NCI-H526 (cell line): Measurements from ENCODE around the gene SOWAHA.

Experiments used
- DNase-seq, 2 experiments: peaks; one replicate each; lab custom pipeline; 2025; lab: John Stamatoyannopoulos, UW

SOWAHA gene

DNA sequence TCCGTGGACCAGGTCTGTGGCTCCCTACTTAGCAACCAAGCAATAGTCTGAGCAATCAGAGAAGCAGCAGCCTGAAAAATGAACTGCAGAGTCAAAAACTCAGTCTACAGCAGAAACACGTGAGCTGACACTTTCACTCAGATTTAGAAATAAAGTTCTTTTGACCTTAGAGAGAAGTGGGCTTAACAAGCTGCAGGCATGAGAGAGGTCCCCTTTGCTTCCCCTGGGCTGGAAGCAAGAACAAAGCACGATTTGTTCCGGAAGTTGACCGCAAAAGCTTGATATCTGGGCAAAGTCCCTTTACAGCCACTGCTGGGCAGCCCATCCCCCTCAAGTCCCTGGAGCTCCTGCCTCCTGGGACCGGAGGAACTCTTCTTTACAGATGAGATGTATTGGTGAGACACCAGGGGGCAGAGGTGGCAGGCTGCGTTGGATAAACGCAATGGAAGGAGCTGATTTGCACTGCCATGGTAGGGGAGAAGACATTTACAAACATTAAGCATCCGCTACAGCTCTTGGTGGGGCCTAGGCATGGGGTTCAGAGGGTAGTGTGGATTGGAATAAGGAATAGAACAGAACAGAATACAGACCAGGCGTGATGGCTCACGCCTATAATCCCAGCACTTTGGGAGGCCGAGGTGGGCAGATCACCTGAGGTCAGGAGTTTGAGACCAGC lies 5.8 kb upstream of the SOWAHA start:
- DNase-seq = peak; percentile 85 to 89

DNA sequence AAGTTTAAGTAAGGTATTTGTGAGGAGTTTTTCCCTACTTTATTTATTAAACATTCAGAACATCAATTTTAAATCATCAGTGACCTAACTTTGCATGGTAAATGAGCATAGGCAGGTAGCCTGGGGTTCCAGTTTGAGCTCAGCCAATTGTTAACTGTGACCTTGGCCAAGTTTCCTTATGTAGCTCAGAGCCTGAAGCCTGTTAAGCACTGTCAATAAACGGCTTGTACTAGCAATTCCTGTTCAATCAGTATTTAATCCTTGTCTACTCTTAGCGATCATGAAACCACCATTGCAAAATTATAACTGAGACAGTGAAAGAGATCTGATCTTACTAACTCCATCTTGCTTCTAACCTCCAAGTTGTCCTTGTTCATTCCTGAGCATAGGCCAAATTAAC lies 4.7 kb upstream of the SOWAHA start:
- peak in 1 of 2 experiments; percentile 22 for DNase-seq

DNA sequence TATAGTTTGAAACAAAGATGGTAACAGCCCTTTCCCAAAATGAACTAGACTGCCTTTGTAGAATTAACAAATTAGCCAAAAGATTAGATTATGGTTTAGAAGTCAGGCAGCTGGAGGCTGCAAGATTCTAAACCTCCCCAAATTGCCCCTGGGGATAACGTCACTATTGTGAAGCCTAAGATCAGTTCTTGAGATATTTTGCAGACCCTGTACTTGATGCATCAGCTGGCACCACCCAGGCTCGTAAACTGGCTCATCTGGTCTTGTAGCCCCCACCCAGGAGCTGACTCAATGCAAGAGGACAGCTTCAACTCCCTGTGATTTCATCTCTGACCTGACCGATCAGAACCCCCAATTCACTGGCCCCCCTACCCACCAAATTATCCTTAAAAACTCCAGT lies 4.2 kb upstream of the SOWAHA start:
- no peak for DNase-seq

DNA sequence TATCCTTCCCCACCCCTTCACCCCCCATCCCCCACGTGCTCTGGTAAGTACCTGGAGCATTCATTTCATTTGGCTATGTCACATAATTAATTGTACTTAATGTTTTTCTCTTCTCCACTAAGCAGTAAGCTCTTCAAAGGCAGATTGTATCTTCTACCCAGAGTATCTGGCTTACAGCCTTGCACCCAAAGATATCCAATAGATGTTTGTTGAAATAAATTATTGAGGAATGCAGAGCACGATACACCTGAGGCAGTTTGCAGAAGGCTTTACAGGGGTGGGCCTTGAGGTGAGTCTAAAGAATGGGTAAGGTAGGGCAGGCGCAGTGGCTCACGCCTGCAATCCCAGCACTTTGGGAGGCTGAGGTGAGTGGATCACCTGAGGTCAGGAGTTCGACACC lies 2.5 kb upstream of the SOWAHA start:
- DNase-seq = no peak

DNA sequence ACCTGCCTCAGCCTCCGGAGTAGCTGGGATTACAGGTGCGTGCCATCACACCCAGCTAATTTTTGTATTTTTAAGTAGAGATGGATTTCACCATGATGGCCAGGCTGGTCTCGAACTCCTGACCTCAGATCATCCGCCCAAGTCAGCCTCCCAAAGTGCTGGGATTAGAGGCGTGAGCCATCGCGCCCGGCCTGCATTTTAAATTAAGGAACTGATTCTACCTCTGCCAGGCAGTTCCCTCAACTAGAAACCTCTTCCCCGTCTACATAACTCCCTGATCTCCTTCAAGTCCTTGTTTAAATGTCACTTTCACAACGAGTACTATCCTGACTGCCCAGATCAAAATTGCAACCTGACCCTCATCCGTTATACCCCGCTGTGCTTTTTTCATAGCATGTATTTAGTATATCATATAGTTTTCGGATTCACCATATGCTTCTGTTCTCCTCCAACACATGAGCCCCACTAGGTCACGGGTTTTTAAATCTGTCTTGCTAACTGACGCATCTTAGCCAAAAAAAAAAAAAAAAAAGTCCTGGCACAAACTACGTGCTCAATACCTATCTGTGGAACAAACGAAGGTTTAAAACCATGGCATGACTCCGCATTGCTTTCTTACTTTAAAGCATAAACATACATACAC lies 858 bp upstream of the SOWAHA start:
- DNase-seq = no peak

DNA sequence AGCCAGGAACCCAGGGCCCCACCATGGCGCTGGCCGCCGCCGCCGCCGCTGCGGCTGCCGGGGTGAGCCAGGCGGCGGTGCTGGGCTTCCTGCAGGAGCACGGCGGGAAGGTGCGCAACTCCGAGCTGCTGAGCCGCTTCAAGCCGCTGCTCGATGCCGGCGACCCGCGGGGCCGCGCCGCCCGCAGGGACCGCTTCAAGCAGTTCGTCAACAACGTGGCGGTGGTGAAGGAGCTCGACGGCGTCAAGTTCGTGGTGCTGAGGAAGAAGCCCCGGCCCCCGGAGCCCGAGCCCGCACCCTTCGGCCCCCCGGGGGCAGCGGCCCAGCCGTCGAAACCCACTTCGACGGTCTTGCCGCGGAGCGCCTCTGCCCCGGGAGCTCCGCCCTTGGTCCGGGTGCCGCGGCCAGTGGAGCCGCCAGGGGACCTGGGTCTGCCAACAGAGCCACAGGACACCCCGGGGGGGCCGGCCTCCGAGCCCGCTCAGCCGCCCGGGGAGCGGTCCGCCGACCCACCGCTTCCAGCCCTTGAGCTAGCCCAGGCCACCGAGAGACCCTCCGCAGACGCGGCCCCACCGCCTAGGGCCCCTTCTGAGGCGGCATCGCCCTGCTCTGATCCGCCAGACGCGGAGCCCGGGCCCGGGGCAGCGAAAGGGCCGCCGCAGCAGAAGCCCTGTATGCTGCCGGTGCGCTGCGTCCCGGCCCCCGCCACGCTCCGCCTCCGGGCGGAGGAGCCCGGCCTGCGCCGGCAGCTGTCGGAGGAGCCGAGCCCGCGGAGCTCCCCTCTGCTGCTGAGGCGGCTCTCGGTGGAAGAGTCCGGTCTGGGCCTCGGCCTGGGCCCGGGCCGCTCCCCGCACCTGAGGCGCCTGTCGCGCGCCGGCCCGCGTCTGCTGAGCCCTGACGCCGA lies 749 bp downstream of the SOWAHA start:
- peak in 1 of 2 experiments; percentile 65 for DNase-seq

DNA sequence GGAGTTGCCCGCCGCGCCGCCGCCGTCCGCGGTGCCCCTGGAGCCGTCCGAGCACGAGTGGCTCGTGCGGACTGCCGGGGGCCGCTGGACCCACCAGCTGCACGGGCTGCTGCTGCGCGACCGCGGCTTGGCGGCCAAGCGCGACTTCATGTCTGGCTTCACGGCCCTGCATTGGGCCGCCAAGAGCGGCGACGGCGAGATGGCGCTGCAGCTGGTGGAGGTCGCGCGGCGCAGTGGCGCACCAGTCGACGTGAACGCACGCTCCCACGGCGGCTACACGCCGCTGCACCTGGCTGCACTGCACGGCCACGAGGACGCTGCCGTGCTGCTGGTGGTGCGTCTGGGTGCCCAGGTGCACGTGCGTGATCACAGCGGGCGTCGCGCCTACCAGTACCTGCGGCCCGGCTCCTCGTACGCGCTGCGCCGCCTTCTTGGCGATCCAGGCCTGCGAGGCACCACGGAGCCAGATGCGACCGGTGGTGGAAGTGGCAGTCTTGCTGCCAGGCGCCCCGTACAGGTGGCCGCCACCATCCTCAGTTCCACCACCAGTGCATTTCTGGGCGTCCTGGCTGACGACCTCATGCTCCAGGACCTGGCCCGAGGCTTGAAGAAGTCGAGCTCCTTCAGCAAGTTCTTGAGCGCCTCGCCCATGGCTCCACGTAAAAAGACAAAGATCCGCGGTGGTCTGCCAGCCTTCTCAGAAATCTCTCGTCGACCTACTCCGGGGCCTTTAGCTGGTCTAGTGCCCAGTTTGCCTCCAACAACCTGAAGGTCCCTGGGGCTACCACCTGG lies 1.6 kb downstream of the SOWAHA start:
- no peak for DNase-seq

DNA sequence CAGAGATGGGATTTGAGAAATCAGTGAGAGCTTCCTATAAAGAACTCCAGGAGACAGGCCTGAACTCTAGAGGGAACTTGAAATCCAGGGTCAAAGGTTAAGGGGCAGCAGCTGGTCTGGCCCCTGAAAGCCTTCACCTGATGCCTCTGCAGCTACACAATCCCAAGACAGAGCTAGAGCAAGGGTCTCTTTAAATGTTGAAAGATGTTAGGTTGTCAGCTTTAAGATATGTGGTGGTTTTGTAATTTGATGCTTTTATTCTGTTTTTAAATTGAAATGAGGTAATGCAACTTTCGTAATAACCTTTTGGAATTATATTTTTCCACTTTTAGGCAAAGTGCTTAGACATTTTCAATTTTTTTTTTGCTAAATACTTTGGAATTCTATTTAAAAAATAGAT lies 2.4 kb downstream of the SOWAHA start:
- no peak for DNase-seq

DNA sequence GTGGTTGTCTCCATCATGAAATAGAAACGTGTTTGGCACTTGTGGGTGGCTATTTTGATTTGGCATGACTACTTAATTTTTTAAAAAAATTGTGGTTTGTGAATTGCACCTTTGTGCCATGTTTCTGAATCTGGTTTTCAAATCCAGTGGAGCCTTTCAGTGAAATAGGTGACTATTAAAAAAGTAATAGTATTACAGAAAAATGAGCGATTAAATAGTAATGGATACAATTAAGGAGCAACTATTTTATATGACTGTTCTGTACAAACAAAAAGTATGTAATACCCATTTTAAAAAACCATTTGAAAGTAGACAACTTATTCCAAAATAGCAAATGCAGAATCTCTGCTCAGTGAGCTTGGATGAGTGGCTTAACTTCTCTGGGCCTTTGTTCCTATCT lies 3.0 kb downstream of the SOWAHA start:
- DNase-seq = no peak

DNA sequence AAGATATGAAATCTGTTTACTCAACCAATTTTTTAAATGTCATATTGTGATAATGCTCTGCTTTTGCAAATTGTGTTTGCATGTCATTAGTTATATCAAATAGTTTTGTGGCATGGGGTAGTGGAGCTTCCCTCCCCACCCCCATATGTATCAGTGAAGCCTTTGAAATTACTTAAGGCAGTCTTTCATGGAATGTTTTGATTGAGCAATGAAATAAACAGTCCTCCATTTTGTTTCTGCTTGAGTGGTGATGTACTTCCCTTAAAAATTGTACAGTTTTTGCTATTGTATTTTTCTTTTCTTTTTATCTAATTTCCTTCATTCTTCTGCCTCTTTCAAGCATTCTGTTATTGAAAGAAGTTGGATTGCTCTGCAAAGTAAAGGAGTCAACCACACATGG lies 3.5 kb downstream of the SOWAHA start:
- DNase-seq = no peak

DNA sequence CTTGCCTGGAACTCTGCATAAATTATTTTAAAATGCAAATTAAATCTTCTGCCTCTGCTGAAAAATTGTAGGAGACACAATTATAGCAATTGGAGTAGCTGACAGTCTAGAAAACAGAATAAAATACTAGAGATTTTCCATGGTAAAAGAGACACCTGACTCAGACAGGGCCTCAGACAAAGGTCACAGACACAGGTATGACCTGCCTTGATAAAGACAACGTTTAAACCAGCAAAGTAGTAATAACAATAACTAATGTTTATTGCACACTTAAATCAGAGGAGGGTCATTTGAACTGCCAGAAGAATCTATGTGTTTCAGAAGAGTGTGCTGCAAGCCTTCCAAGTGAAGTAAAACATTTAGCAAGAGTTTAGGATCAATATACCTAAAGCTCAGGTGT lies 3.9 kb downstream of the SOWAHA start:
- no peak for DNase-seq

DNA sequence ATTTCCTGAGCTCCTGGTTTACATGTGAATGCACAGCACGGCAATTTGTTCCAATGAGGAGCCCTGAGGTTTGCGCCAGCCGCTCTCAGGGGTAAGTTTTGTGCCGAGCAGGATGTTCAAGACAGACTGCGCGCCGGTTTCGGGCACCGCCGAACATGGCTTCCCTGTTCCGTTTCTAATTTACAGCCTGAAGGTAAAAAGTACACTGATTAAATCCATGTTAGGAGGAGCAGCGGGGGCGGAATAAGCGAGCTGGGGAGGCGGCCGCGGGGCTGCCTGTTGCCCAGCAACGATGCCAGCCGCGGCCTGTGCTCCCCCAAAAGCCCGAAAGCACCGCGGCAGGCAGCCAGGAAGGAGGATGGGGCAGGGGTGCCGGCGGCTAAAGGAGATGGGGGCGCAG lies 6.4 kb downstream of the SOWAHA start:
- no peak for DNase-seq

DNA sequence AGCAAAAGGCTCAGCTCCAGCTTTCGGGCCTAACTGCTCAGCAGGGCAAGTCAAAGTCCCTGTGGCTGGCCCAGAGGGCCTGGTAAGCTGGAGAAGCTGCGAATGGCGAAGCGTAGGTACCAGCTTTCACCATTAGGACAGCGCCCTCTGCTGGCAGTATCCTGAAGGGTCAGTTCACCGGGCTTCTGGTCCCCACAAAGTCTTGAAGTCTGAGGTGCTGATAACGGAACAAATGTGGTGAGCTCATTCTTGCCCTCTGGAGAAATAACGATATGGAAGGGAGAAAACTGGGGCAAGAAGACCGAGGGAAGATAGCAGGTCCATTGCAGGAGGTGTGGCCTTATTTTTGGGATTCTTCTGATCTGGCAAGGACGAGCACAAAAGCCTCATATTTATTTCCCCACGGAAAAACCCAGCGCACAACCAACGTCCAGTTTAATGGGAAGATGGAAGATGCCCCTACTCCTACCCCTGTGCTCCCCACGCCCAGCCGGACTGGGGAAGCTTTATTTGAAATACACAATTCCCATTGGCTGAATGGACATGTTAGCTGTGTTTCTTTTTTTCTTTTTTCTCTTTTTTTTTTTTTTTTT lies 7.2 kb downstream of the SOWAHA start:
- DNase-seq = peak; percentile 69 to 91

DNA sequence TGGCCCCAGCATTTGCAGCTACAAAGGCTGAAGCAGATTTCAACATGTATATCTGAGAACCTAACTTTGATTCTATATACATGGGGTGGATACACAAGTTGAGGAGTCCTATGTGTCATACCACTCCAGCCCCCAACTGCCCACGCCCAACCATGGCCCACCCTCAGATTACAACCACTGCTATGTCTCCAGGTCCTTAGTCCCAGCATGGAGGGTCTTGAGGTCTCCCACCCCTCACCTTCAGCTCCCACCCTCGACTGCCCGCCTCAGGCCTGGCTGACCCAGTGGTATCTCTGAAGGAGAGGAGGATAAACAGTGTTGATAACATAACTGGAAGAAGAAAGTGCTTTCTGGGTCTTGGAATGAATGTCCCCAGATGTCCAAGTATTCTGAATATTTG lies 8.2 kb downstream of the SOWAHA start:
- DNase-seq = no peak

DNA sequence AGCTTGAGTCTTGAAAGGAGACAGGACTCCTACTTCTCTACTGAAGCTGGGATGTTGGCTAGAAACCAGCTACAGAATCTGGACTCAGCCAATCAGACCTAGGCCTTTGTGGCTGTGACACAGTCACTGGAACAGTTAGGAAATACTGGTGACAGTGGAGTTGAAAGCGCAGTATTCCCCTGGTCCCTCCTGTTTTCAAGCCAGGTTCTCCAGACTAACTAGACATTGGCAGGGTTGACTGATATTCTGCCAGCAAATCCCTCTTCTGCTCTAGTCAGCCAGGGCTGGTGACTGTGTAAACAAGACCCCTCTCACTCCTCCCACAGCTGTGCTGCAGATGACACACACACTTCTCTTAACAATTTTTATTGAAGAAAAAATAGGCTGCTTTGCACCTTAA lies 8.7 kb downstream of the SOWAHA start:
- no peak for DNase-seq

DNA sequence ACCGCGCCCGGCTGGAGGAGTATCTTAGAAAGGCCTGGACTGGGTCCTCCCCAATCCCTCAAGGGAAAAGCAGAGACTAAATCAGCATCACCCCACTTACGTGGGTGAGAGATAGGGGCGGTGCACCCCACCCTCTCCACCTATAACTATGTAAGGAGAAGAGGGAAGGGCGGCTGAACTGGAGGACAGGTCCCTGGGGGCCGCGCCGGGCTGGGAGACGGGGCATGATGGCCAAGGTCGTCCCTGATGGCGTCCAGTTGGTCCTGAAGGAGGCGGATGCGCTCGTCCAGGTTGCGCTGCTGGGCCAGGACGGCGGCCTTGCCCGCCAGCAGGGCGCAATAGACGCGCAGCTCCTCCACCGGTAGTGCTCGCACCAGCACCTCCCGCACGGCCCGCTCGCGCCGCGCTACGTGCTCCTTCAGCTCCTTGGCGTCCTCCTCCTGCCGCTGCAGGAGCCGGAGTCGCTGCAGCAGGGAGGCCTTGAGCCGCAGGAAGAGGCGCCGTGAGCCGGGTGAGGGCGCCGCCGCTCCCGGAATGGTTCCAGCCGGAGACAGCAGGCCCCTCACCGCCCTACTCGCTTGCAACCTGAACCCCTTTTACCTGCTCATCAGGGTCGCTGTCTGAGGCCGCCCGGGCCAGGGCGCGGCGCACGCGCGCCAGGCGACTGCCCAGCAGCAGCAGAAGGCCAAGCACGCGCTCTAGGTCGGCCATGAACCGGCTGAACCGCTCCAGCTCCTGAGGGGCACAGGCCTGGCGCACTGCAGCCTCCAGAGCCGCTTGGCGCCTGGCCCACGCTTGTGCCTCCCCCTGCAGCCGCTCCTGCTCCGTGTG lies 9.8 kb downstream of the SOWAHA start:
- DNase-seq = peak in 1 of 2 experiments; percentile 44

DNA sequence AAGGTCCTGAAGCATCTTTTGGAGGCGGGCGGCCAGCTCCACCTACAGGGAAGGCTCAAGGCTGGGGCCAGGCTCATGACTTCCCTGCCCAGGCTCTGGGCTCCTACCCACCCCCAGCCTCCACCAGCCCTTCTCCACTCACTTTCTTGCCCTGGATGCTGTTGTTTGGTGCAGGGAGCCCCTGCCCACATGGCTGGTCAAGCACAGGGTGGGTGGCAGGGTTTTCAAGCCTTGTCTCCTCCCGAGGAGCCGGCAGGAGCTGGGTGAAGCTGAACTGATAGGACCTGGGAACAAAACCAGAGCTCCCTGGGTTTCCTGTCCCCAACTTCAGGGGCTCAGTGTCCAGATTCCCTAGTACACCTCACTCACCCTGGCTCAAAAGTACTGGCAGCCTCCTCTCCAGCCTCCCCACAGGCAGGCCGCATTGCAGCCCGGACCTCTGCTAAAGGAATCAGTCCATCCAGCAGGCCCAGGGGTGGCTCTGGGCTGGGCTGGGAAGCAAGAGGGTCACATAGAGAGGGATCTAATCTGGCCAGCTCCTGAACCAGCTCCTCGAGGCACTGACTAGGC lies 10.5 kb downstream of the SOWAHA start:
- DNase-seq = peak in 1 of 2 experiments; percentile 13

DNA sequence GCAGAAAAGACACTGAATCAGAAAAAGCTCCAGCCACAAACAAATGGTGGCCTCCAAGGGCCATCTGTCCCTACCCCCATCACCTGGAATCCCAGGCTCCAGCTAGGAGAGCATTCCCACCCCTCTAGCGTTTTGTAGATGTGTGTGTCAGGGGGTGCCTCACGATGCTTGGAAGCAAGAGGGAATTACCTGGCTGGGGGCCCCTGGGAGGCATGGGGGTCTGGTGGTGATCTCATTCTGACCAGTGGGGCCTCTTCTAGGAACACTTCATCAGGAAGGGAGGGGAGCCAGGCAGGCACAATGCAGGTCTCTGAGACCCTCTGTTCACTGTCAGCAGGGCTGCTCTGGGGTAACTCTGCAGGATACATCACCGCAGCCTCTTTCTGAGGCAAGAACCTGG lies 11.3 kb downstream of the SOWAHA start:
- no peak for DNase-seq

DNA sequence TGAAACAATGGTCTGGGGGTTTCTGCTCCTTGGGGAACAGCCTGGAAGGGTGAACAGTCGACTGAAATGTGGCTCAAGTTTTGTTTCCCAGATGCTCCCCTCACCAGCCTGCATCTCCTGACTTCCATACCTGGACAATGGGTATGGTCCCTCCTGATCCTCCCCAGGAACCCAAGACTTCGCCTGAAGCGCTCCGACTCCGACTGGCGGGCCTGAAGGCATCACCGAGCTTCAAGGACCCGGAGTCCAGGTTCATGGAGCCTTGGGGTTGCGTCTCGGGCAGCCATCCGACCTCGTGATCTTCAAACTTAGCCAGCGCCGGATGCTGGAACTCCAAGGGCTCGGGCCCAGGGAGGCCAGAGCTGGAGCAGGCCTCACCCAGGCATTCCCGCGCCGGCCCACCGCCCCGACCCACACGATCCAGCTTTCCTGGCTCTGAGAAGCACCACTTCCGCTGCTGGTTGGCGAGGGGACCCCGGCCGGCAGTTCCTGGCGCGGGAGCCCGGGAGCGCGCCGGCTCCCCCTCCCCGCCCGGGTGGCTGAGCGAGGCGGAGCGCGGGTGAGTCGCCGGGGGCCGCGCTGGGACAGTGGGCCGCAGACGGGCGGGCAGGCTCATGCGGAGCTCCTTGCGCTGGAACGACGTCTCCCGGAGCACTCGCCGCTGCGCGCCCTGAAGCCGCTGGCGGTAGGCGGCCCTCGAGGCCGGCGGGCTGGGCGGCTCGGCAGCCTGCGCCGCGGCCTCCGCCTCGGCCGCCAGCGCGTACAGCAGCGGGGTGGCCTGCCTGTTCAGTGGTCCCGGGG lies 12.1 kb downstream of the SOWAHA start:
- no peak for DNase-seq
